ENCODE results near the gene CLEC14A.

GRCh38 chr14:38279572-38279971 is 23.7 kb upstream of the CLEC14A start:
- TF ChIP-seq EZH2 (IDR thresholded peaks at IDR 0.05; ENCODE audit: low read length): no peak
- TF ChIP-seq CTCF (optimal IDR thresholded peaks at IDR 0.05 in 1 of 3, IDR thresholded peaks at IDR 0.05 in 1 of 3, conservative IDR thresholded peaks at IDR 0.05 in 1 of 3; ENCODE audit: extremely low read depth in 1 of 3, insufficient read depth in 2 of 3, low read length in 3 of 3): no peak

Measured in keratinocyte (primary cell).